Left ventricle myocardium superior (tissue), 1 donor: ENCODE results near the gene MC1R. TPM values are rescaled to one million over a fixed set of nuclear protein-coding genes. Genes with fewer than 3 reads are reported as not detected.

Source experiments
- total RNA-seq: library from RNA; stranded (reverse); fragmentation: NEBNext Ultra II Directional; extraction: Animal tissue kit (Norgen Biotek cat#: 25700); gene quantifications from one replicate; pipeline ENCODE4 v1.2.1, GENCODE V29; 2021
- donor health status: DM: no; HTN: yes; CAD: no; lungs with severe emphysema.

Gene MC1R
- total RNA-seq, 1 donor from 2014 or later = 1.1 TPM

Other genes starting within 250 kb of the MC1R start
- 23.6 TPM for gene CDK10, start 232.2 kb upstream of the MC1R start, total RNA-seq
- 2.3 TPM for gene SPATA2L, start 217.2 kb upstream of the MC1R start, total RNA-seq
- 13.7 TPM for gene VPS9D1, start 198.0 kb upstream of the MC1R start, total RNA-seq
- 12.2 TPM for gene ZNF276, start 197.3 kb upstream of the MC1R start, total RNA-seq
- 1.2 TPM for gene FANCA, start 102.2 kb upstream of the MC1R start, total RNA-seq
- 0.77 TPM for gene SPIRE2, start 90.4 kb upstream of the MC1R start, total RNA-seq
- gene TCF25, start 45.3 kb upstream of the MC1R start, total RNA-seq = 86.3 TPM
- gene TUBB3, start 4.5 kb downstream of the MC1R start, total RNA-seq = 1.8 TPM
- 53.2 TPM for gene DEF8, start 29.9 kb downstream of the MC1R start, total RNA-seq
- 6.3 TPM for gene DBNDD1, start 100.6 kb downstream of the MC1R start, total RNA-seq
- gene PRDM7, start 158.5 kb downstream of the MC1R start, total RNA-seq = not detected